Right lobe of liver (tissue), 6 donors: ENCODE results near the gene PCBD2. TPM values are rescaled to one million over a fixed set of nuclear protein-coding genes. Genes with fewer than 3 reads are reported as not detected.

Experiments
- ATAC-seq, 4 donors: fragments of 200-7000 bp; cut with Tn5 transposase; one replicate each; pipeline ENCODE4 v1.9.1; 2020; ENCODE audit warnings: mild to moderate bottlenecking in 4 of 4, moderate library complexity in 4 of 4
- DNase-seq, 3 donors: peaks; one replicate each; pipeline ENCODE4 v3.0.0-alpha.2; 2020
- H3K27ac ChIP-seq, 3 donors: fragments of 200-600 bp; one replicate each; pipeline ENCODE4 v1.8.0; 2022
- H3K27me3 ChIP-seq, 2 donors: fragments of 200-600 bp; one replicate each; pipeline ENCODE4 v1.8.0; 2022
- H3K36me3 ChIP-seq, 4 donors: fragments of 200-600 bp; sonication (generic) in 1 of 4; one replicate each; pipeline versions ENCODE4 v1.5.1 to v1.8.0; 2017 to 2022; ENCODE audit warnings: control low read depth in 1 of 4
- H3K4me1 ChIP-seq, 4 donors: fragments of 200-600 bp; sonication (generic) in 1 of 4; one replicate each; pipeline versions ENCODE4 v1.5.1 to v1.8.0; 2017 to 2022; ENCODE audit warnings: control low read depth in 1 of 4
- H3K4me3 ChIP-seq, 3 donors: fragments of 200-600 bp; one replicate each; pipeline ENCODE4 v1.8.0; 2022
- H3K9me3 ChIP-seq, 4 donors: fragments of 200-600 bp; sonication (generic) in 1 of 4; one replicate each; pipeline versions ENCODE4 v1.5.1 to v1.8.0; 2017 to 2022; ENCODE audit warnings: control low read depth in 1 of 4
- CTCF ChIP-seq, 4 donors: fragments of 200-600 bp in 3 of 4; fragments of 450-650 bp in 1 of 4; IDR thresholded peaks; one replicate each; pipeline versions ENCODE4 v1.5.1 to v1.8.0; 2016 to 2022; ENCODE audit warnings: antibody characterized with exemption in 4 of 4, mild to moderate bottlenecking in 2 of 4
- POLR2A ChIP-seq: fragments of 450-650 bp; IDR thresholded peaks from one replicate; pipeline ENCODE4 v1.6.1; 2017; ENCODE audit warnings: antibody characterized with exemption, mild to moderate bottlenecking
- WGBS: methylation state at CpG from one replicate; pipeline ENCODE4 v1.1.6; 2018; ENCODE audit warnings: low coverage, low lambda C conversion rate; ENCODE audit not compliant: insufficient coverage; ENCODE audit errors: missing lambda C conversion rate; 5-methylcytosine and 5-hydroxymethylcytosine counted together
- intact Hi-C, 2 donors: fragments of 100-400 bp; cut with DNase I; formaldehyde crosslinking; loops; one replicate each; pipeline versions ENCODE4 v1.11.2 to v1.14.1; 2022
- total RNA-seq, 6 experiments: library from RNA; depleted of rRNA in 2 of 6; stranded (reverse); fragments of >200 nt in 2 of 6; fragmentation: NEBNext Ultra II Directional in 3 of 6; extraction: Animal tissue kit (Norgen Biotek cat#: 25700) in 3 of 6; gene quantifications; one replicate each; pipeline versions ENCODE4 v1.1.0 to v1.2.4, GENCODE V29; 2016 to 2023
- donor health status: DM: no; HTN: yes; CAD: no.
- donor health status: DM: no; HTN: no; CAD: no.
- donor health status: DM: no; HTN: no; CAD: no.
- donor health status: DM: no; HTN: yes; CAD: no.
- donor health status: DM: no; HTN: yes; CAD: no.

PCBD2 gene
- total RNA-seq, 6 experiments from 2014 or later: 4.9 to 11.9 (median 10.8) TPM

- Histone ChIP-seq H3K4me1 (peaks cover 0 to 8% (median 0%) of the 10 kb centered on the region in 4 donors), H3K4me3 (no peak overlapping the region), H3K36me3 (peaks cover 0 to 9% (median 0%) of the 10 kb centered on the region in 4 donors), H3K27me3 (no peaks in the 10 kb centered on the region), H3K27ac (no peak overlapping the region), H3K9me3 (no peaks in the 10 kb centered on the region)
- intact Hi-C loops: no loop called here
- 100% methylated on average over 1 of the region's 1 CpG for WGBS
- ATAC-seq (no peak), DNase-seq (no peak)
- TF ChIP-seq CTCF (IDR thresholded peaks at IDR 0.05): no peak
- no peak for TF ChIP-seq POLR2A
These were observed 13.5 kb upstream of the PCBD2 start for GRCh38 chr5:134891473-134891872.

GRCh38 chr5:134892282-134892681 lies 12.6 kb upstream of the PCBD2 start:
- Histone ChIP-seq H3K27ac (no peak overlapping the region), H3K27me3 (no peaks in the 10 kb centered on the region), H3K9me3 (no peaks in the 10 kb centered on the region), H3K4me3 (no peak overlapping the region), H3K36me3 (peaks cover 0 to 9% (median 0%) of the 10 kb centered on the region in 4 donors), H3K4me1 (peaks cover 0 to 8% (median 0%) of the 10 kb centered on the region in 4 donors)
- DNase-seq (no peak), ATAC-seq (no peak)
- WGBS: 100% methylated on average over 2 of the region's 3 CpGs
- intact Hi-C loops: no loop called here
- no peak for TF ChIP-seq POLR2A
- TF ChIP-seq CTCF (IDR thresholded peaks at IDR 0.05): no peak

- 86% methylated on average over 2 of the region's 2 CpGs for WGBS
- H3K27ac ChIP-seq: no peak overlapping the region
- H3K4me3 ChIP-seq: no peak overlapping the region
- H3K9me3 ChIP-seq: no peaks in the 10 kb centered on the region
- intact Hi-C loops: no loop called here
- peaks cover 0 to 8% (median 0%) of the 10 kb centered on the region in 4 donors for H3K4me1 ChIP-seq
- peaks cover 0 to 9% (median 0%) of the 10 kb centered on the region in 4 donors for H3K36me3 ChIP-seq
- ATAC-seq (no peak), DNase-seq (no peak)
- TF ChIP-seq POLR2A (no peak), CTCF (IDR thresholded peaks at IDR 0.05) (no peak)
- H3K27me3 ChIP-seq: no peaks in the 10 kb centered on the region
These were observed 12.0 kb upstream of the PCBD2 start for GRCh38 chr5:134892926-134893325.

- Histone ChIP-seq H3K4me3 (no peak overlapping the region), H3K9me3 (no peaks in the 10 kb centered on the region), H3K27ac (no peak overlapping the region), H3K27me3 (no peaks in the 10 kb centered on the region), H3K36me3 (peaks cover 0 to 9% (median 0%) of the 10 kb centered on the region in 4 donors), H3K4me1 (peaks cover 0 to 8% (median 0%) of the 10 kb centered on the region in 4 donors)
- no peak for TF ChIP-seq POLR2A
- no peak for TF ChIP-seq CTCF (IDR thresholded peaks at IDR 0.05)
- DNase-seq (no peak), ATAC-seq (no peak)
- WGBS: 85% methylated on average over 6 of the region's 7 CpGs
- intact Hi-C loops: no loop called here
These were observed 11.0 kb upstream of the PCBD2 start for GRCh38 chr5:134893748-134894505.
